Brain microvascular endothelial cell (primary cell): ENCODE results near the gene ETDA.

Experiments
- DNase-seq: peaks from one replicate; pipeline ENCODE4 v3.0.0-alpha.2; 2020
- H3K27ac ChIP-seq: fragments of 250-450 bp; sonication (Bioruptor Pico); 2 replicates; pipeline ENCODE4 v1.5.1; 2020; ENCODE audit warnings: mild to moderate bottlenecking, moderate library complexity
- H3K27me3 ChIP-seq: fragments of 250-450 bp; sonication (Bioruptor Pico); replicated peaks from 2 replicates; pipeline ENCODE4 v1.5.1; 2020; ENCODE audit warnings: mild to moderate bottlenecking
- H3K36me3 ChIP-seq: fragments of 250-450 bp; sonication (Bioruptor Pico); replicated peaks from 2 replicates; pipeline ENCODE4 v1.5.1; 2020; ENCODE audit warnings: mild to moderate bottlenecking
- H3K4me3 ChIP-seq: 2 replicates; pipeline ENCODE4 v1.5.1; 2011; ENCODE audit warnings: low read depth, mild to moderate bottlenecking, control low read depth, low read length, moderate library complexity
- CTCF ChIP-seq: IDR thresholded peaks from 2 replicates; pipeline ENCODE4 v1.5.1; 2011; ENCODE audit warnings: low read depth, mild to moderate bottlenecking, moderate library complexity, low read length, control low read depth, inconsistent platforms; ENCODE audit errors: missing control alignments
- in situ Hi-C: cut with HindIII; loops from 2 replicates; pipeline ENCODE4 v1.10.0; 2017; ENCODE audit warnings: low sequenced_read_pairs, low pct_ligation_motif_present

The ETDA gene

GRCh38 chrX:135302269-135302873 is 50.5 kb downstream of the ETDA start:
- in situ Hi-C loops: no loop called here
- DNase-seq: no peak
- Histone ChIP-seq H3K27ac (no peak overlapping the region), H3K36me3 (no peaks in the 10 kb centered on the region), H3K4me3 (no peak overlapping the region), H3K27me3 (no peaks in the 10 kb centered on the region)
- TF ChIP-seq CTCF: no peak
